D721Med (cell line): Measurements from ENCODE around the gene NRXN3.

Experiments
- DNase-seq: peaks from one replicate; pipeline ENCODE4 v3.0.0; 2011; ENCODE audit warnings: low spot score; ENCODE audit not compliant: insufficient read length
- FAIRE-seq: peaks from 2 replicates; lab custom pipeline; 2011; peaks lifted over from hg19 to GRCh38; lab: Jason Lieb, UNC
- TF ChIP-seq, protein P1 (sequence below): IDR thresholded peaks from 2 replicates; pipeline ENCODE4 v1.5.1; 2012; ENCODE audit warnings: mild to moderate bottlenecking, control low read depth; ENCODE audit not compliant: insufficient read depth; ENCODE audit errors: missing control alignments

Gene NRXN3

DNA sequence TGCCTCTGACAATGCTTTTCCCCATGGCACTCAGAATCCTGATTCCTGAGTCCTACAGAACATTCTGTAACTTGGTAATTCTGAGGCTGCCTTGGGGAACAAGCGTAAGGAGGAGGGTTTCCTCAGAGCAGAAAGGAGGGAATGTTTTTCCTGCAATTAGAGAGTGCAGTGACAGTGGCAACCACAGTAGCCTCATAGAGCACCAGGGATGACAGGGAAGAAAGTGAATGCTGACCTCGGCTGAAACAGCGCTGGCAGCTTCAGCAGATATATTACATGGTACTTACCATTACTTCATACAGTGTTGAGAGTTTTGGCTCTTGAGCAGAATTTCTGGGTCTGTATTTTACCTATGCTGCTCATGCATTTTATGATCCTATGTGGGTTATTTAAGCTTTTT lies 757.1 kb downstream of the NRXN3 start:
- FAIRE-seq: no peak
- DNase-seq: no peak
- TF ChIP-seq, protein P1, sequence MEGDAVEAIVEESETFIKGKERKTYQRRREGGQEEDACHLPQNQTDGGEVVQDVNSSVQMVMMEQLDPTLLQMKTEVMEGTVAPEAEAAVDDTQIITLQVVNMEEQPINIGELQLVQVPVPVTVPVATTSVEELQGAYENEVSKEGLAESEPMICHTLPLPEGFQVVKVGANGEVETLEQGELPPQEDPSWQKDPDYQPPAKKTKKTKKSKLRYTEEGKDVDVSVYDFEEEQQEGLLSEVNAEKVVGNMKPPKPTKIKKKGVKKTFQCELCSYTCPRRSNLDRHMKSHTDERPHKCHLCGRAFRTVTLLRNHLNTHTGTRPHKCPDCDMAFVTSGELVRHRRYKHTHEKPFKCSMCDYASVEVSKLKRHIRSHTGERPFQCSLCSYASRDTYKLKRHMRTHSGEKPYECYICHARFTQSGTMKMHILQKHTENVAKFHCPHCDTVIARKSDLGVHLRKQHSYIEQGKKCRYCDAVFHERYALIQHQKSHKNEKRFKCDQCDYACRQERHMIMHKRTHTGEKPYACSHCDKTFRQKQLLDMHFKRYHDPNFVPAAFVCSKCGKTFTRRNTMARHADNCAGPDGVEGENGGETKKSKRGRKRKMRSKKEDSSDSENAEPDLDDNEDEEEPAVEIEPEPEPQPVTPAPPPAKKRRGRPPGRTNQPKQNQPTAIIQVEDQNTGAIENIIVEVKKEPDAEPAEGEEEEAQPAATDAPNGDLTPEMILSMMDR: no peak

- FAIRE-seq: no peak
- no peak for DNase-seq
Measured at GRCh38 chr14:78933166-78933565, 763.0 kb downstream of the NRXN3 start.

GRCh38 chr14:78933948-78934524 lies 763.9 kb downstream of the NRXN3 start:
- FAIRE-seq: peak; percentile 95

More at GRCh38 chr14:78933166-78933565, 763.0 kb downstream of the NRXN3 start:
- TF ChIP-seq, protein P1: no peak

DNA sequence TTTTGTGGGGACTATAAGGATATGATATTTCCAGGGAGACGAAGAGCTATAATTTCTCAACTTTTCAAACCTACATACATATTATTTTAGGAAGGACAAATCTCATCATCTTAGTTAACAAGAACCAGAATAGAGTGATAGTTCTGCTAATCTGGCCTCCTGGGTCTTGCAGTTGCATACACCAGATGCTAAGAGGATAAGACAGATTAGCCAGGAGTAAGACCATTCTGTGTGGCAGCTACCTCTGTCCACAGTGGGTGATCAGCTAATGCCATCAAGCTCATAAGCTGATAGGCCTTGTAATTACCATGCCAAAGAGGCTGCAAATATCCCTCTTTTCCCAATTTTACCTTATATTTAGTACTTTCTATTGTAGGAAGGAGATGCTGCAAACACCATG lies 776.8 kb downstream of the NRXN3 start:
- FAIRE-seq: peak; percentile 93
- TF ChIP-seq, protein P1: no peak
- peak; percentile 23 for DNase-seq

More at GRCh38 chr14:78933948-78934524, 763.9 kb downstream of the NRXN3 start:
- peak; percentile 24 for DNase-seq
- TF ChIP-seq, protein P1: peak; percentile 73

DNA sequence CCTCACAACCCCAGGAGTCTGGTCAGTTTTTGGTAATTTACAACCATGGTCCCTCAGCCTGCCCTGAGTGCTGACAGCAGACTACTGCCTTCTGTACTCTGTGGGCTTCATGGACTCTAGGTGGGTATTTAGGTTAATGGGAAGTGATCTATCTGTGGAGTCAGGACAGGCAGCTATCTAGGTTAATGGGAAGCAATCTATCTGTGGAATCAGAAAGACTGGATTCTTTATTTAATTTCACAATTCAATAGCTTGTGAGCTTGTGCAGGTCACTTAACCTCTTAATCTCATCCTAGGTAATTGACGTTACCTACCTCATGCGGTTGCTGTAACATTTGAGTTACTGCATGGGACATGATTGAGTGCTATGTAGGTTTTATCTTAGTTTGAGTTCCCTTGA lies 777.5 kb downstream of the NRXN3 start:
- DNase-seq (no peak), FAIRE-seq (no peak)
- TF ChIP-seq, protein P1: no peak

GRCh38 chr14:78950649-78951048 lies 780.5 kb downstream of the NRXN3 start:
- DNase-seq (no peak), FAIRE-seq (no peak)
- TF ChIP-seq, protein P1: no peak

- DNase-seq: no peak
- FAIRE-seq: no peak
- TF ChIP-seq, protein P1: no peak
Measured at GRCh38 chr14:78951602-78952001, 781.4 kb downstream of the NRXN3 start.
